Neural cell (in vitro differentiated cells): Measurements from ENCODE around the gene RNU1-3. TPM values are rescaled to one million over a fixed set of nuclear protein-coding genes. Genes with fewer than 3 reads are reported as not detected.
"Not testable (repeated sequence)": the region's sequence is repeated elsewhere in the genome, so short reads cannot be mapped to it uniquely, and the experiment has no call there.

Experiments
- H2AFZ ChIP-seq: fragments of 200-600, 300-800 bp; sonication (generic), shearing (Covaris generic); 2 replicates; pipeline ENCODE4 v1.6.0; 2014; ENCODE audit warnings: low read depth, mild to moderate bottlenecking, antibody characterized with exemption, low read length, moderate library complexity
- H3F3A ChIP-seq: fragments of 200-600 bp; shearing (Covaris generic); 2 replicates; pipeline ENCODE4 v1.6.1; 2016; ENCODE audit warnings: mild to moderate bottlenecking, moderate library complexity, mixed read lengths, antibody characterized with exemption, low read length; ENCODE audit not compliant: insufficient read depth, poor library complexity, severe bottlenecking
- H3K27ac ChIP-seq: fragments of 200-600, 300-800 bp; sonication (generic), shearing (Covaris generic); 2 replicates; pipeline ENCODE4 v1.5.1; 2014; ENCODE audit warnings: mild to moderate bottlenecking, low read length, moderate library complexity
- H3K27me3 ChIP-seq: fragments of 300-800, 200-600 bp; sonication (generic), shearing (Covaris generic); 2 replicates; pipeline ENCODE4 v1.6.0; 2014; ENCODE audit warnings: mild to moderate bottlenecking, low read depth, low read length, moderate library complexity; ENCODE audit not compliant: insufficient read depth
- H3K36me3 ChIP-seq: fragments of 300-800, 200-600 bp; sonication (generic), shearing (Covaris generic); 2 replicates; pipeline ENCODE4 v1.5.1; 2014; ENCODE audit warnings: mild to moderate bottlenecking, antibody characterized with exemption, low read length, moderate library complexity; ENCODE audit not compliant: insufficient read depth
- H3K4me2 ChIP-seq: fragments of 300-800, 200-600 bp; sonication (generic), shearing (Covaris generic); 2 replicates; pipeline ENCODE4 v1.6.0; 2014; ENCODE audit warnings: mild to moderate bottlenecking, low read length
- H3K4me3 ChIP-seq: fragments of 300-800, 200-600 bp; sonication (generic), shearing (Covaris generic); 2 replicates; pipeline ENCODE4 v1.5.1; 2014; ENCODE audit warnings: mild to moderate bottlenecking, low read length, moderate library complexity
- H3K79me2 ChIP-seq: fragments of 200-600 bp; shearing (Covaris generic); replicated peaks from 2 replicates; pipeline ENCODE4 v1.6.0; 2014; ENCODE audit warnings: mild to moderate bottlenecking, low read length, moderate library complexity; ENCODE audit not compliant: insufficient read depth
- H3K9ac ChIP-seq: fragments of 300-800, 200-600 bp; sonication (generic), shearing (Covaris generic); 2 replicates; pipeline ENCODE4 v1.6.1; 2016; ENCODE audit warnings: mild to moderate bottlenecking, low read length, mixed read lengths
- H3K9me2 ChIP-seq: fragments of 200-600 bp; shearing (Covaris generic); 2 replicates; pipeline ENCODE4 v1.6.1; 2016; ENCODE audit warnings: mild to moderate bottlenecking, low read length, mixed read lengths; ENCODE audit not compliant: insufficient read depth
- H3K9me3 ChIP-seq: fragments of 200-600, 300-800 bp; sonication (generic), shearing (Covaris generic); 2 replicates; pipeline ENCODE4 v1.6.1; 2016; ENCODE audit warnings: mild to moderate bottlenecking, mixed run types, low read length, moderate library complexity, mixed read lengths
- H4K20me1 ChIP-seq: fragments of 200-600 bp; shearing (Covaris generic); 2 replicates; pipeline ENCODE4 v1.6.1; 2016; ENCODE audit warnings: mild to moderate bottlenecking, mixed run types; ENCODE audit not compliant: insufficient read depth
- MXI1 ChIP-seq: fragments of 450-650 bp; conservative IDR thresholded peaks from 2 replicates; pipeline ENCODE4 v1.6.1; 2014; ENCODE audit warnings: antibody characterized with exemption, mild to moderate bottlenecking; ENCODE audit not compliant: poor library complexity, severe bottlenecking
- polyA plus RNA-seq: library from polyadenylated mRNA; depleted of rRNA; stranded (reverse); fragments of >200 nt; gene quantifications from 2 replicates; pipeline ENCODE4 v1.2.3, GENCODE V29; 2014
- TF ChIP-seq, protein P1 (sequence below): fragments of 450-650 bp; IDR thresholded peaks from 2 replicates; pipeline ENCODE4 v1.5.1; 2014; ENCODE audit warnings: antibody characterized with exemption, mild to moderate bottlenecking, moderate library complexity; ENCODE audit not compliant: poor library complexity, severe bottlenecking

RNU1-3 gene
- polyA plus RNA-seq, 1 donor from 2014 or later = not detected

DNA sequence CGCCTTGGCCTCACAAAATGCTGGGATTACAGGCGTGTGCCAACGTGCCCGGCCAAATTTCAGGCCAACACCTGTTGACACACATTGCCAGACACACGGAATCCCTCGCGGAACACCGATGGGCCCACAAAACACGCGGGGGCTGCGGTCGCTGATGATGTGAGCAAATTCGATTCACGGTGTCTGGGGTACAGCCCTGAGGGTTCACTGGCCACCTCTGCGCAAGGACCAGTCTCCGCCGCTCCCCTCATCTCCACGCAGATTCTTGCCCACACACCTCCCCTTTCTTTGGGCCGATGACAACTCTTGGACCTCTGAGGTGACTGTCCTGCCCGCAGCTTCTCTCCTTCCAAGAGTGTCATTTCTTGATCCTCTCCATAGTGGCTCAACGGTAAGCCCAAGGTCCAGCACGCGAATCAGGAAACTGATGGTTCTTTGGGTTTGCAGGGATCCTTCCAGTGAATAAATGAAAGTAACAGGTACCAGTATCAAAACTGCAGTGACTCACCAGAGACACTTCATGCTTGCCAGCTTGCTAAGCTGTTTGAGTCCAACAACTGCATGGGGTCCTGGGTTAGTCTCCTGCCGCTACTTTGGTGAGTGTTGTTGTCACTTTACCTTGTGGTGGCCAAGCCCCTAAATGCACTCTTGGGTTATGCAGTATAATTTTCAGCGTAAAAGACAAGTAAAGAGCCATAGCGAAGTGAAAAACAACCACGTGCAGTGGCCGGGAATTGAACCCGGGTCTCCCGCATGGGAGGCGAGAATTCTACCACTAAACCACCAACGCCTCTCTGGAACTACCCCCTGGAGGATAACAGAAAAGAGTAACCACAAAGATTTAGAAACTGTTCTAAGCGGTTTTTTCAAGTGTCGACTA lies 11.0 kb upstream of the RNU1-3 start (continued):
- TF ChIP-seq, protein P1, sequence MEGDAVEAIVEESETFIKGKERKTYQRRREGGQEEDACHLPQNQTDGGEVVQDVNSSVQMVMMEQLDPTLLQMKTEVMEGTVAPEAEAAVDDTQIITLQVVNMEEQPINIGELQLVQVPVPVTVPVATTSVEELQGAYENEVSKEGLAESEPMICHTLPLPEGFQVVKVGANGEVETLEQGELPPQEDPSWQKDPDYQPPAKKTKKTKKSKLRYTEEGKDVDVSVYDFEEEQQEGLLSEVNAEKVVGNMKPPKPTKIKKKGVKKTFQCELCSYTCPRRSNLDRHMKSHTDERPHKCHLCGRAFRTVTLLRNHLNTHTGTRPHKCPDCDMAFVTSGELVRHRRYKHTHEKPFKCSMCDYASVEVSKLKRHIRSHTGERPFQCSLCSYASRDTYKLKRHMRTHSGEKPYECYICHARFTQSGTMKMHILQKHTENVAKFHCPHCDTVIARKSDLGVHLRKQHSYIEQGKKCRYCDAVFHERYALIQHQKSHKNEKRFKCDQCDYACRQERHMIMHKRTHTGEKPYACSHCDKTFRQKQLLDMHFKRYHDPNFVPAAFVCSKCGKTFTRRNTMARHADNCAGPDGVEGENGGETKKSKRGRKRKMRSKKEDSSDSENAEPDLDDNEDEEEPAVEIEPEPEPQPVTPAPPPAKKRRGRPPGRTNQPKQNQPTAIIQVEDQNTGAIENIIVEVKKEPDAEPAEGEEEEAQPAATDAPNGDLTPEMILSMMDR = no peak
- TF ChIP-seq MXI1 = no peak

DNA sequence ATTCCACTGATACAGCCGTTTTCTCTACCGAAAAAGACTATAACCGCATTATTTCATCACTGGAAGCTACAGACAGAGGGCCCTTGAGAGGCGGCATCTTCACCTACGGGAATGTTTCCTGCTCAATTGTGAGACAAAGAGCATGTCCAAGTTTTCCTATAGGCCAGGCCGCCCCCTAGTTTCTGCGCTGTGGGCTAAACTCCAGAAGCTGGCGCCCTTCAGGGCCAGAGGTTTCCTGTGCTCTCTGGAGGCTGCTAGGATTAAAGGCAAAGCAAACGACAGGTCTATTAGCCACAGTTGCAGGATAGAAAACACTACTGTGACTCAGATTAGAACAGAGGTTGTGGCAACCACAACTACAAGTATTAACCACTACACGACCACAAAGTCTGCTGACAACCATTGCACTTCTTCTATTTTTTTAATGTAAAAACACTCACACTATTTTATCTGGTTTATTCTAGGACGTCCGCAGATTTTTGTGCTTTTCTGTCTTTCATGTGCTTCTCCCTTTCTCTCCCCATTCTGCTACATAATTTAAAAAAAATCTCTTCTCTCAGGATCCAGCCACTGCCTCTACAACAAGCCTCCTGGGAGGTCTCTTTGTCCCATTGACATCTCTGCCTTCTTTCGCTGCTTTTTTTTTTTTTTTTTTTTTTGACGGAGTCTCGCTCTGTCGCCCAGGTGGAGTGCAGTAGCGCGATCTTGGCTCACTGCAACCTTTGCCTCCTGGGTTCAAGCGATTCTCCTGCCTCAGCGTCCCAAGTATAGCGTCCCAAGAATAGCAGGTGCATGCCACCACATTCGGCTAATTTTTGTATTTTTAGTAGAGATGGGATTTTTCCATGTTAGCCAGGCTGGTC lies 10.1 kb upstream of the RNU1-3 start:
- H3K36me3 ChIP-seq, H3K9me2 ChIP-seq, H3K9me3 ChIP-seq, H3K4me3 ChIP-seq, H3K9ac ChIP-seq, H4K20me1 ChIP-seq, H3K27ac ChIP-seq, H3K4me2 ChIP-seq, H2AFZ ChIP-seq, H3K27me3 ChIP-seq, H3K79me2 ChIP-seq, H3F3A ChIP-seq: not testable (repeated sequence)

DNA sequence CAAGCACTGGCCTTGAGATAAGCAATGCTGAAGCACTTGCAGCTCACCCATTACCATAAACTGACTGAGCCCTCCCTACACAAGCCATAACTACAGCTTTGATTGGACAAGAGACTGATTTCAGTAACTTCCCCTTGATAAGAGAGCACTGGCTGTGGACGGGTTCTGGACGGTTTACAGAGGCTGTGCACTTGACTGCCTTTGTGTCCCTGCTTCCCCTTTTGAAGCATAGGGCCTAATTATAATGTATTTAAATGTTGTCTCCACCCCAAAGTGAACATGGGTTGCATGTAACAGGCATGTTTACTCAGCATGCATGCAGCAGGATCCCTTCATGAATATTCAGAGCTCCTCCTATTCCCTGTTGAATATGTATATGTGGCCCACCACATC lies 8.4 kb upstream of the RNU1-3 start:
- H3K4me2 ChIP-seq, H3K9me3 ChIP-seq, H3K79me2 ChIP-seq, H2AFZ ChIP-seq, H3K27me3 ChIP-seq, H3K4me3 ChIP-seq, H3F3A ChIP-seq, H3K27ac ChIP-seq, H3K36me3 ChIP-seq, H4K20me1 ChIP-seq, H3K9me2 ChIP-seq, H3K9ac ChIP-seq: not testable (repeated sequence)

DNA sequence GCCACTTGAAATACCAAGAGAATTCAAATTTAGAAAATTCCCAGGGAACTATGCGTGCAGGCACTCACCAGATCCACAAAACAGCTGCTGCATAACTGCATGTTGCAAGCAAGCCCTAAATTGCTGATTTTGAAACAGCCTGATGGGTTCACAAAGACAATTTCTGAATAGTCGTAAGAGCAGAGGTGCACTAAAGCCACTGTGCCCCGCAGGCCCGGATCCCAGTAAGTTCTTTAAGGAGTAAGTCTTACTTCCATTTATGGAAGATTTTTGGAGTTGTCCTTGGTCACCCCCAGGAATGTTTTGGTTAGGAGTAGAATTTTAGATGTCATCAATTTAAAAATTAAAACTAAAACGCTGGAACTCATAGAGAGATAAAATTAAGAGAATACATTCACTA lies 7.2 kb upstream of the RNU1-3 start:
- not testable (repeated sequence) for H3K79me2 ChIP-seq, H2AFZ ChIP-seq, H3K27ac ChIP-seq, H3K9me2 ChIP-seq, H3F3A ChIP-seq, H4K20me1 ChIP-seq, H3K36me3 ChIP-seq, H3K9me3 ChIP-seq, H3K4me3 ChIP-seq, H3K9ac ChIP-seq, H3K4me2 ChIP-seq, H3K27me3 ChIP-seq

DNA sequence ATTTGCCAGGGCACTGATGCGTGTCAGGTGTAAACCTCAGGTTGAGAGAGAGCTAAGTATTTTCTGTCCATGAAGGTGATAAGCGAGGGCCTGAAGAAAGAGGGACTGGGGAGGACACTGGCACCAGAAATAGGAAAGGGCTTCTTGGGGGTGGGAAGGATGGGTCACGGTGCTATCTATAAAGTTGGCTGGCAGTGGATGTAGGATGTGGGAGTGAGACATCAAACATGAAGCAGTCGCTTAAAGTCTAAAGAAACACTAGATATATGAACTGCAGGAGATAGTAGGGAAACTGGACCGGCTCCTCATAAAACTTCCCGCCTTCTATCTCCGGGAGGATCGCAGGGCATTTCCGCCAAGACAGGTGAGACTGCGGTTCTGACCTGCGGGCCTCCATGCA lies 912 bp downstream of the RNU1-3 start:
- not testable (repeated sequence) for H3F3A ChIP-seq, H3K9ac ChIP-seq, H3K79me2 ChIP-seq, H3K9me2 ChIP-seq, H3K4me3 ChIP-seq, H3K27ac ChIP-seq, H3K27me3 ChIP-seq, H4K20me1 ChIP-seq, H3K4me2 ChIP-seq, H3K9me3 ChIP-seq, H2AFZ ChIP-seq, H3K36me3 ChIP-seq

DNA sequence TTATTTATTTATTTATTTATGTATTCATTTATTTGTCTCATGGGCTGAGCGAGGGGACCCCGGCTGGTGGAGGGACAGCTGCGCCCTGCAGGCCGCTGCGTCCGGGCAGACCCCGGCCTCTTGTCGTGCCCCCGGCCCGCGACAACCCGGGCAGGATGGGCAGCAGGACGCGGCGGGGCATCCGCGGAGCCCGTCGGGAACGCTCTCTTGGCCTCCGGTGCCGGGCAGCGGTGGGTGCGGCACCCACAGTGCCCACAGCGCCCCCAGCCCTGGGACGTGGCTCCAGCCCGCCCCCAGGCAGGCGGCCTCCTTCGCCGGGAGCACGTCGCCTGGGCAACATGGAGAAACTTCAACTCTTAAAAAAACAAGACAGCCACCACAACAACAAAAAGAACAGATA lies 8.5 kb downstream of the RNU1-3 start:
- not testable (repeated sequence) for H3K9me2 ChIP-seq, H3K79me2 ChIP-seq, H3K27ac ChIP-seq, H3K4me2 ChIP-seq, H3K36me3 ChIP-seq, H2AFZ ChIP-seq, H3K9ac ChIP-seq, H3K27me3 ChIP-seq, H3F3A ChIP-seq, H3K9me3 ChIP-seq, H4K20me1 ChIP-seq, H3K4me3 ChIP-seq

DNA sequence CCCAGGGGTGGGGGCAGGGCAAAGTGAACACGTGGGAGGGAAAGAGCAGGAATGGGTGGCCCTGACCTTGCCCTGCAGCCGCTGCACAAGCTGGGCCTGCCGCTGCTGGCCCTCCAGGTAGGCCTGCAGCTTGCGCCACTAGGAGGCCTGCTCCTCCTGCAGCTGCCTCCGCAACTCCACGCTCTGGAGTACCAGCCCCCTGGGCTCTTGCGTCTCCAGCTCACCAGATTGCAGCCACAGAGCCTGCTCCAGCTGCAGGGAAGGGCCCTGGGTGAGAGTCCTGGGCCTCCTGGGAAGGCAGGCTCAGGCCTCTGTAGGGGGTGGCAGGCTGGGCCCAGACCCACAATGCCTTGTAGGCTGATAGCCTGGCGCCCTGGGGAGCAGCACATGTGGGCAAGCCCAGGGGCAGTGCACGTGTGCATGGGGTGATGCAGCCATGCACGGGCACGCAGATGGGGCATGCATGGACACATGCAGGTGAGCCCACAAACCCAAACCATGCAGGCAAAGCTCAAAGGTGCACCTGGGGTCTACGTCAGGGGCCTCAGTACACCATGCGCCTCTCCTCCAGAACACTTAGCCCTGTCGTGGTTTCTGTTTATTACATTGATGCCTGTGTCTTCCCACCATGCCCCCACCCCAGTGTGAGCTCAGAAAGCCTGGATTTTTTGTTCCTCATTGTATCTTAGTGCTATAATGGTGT lies 9.6 kb downstream of the RNU1-3 start:
- not testable (repeated sequence) for H3K9me2 ChIP-seq, H2AFZ ChIP-seq, H3K9me3 ChIP-seq, H3K79me2 ChIP-seq, H3K4me3 ChIP-seq, H3F3A ChIP-seq, H3K4me2 ChIP-seq, H3K36me3 ChIP-seq, H3K27me3 ChIP-seq, H3K9ac ChIP-seq, H3K27ac ChIP-seq, H4K20me1 ChIP-seq
